Epidermal melanocyte (primary cell): Measurements from ENCODE around the gene HSPA5.
"Not testable (repeated sequence)": the region's sequence is repeated elsewhere in the genome, so short reads cannot be mapped to it uniquely, and the experiment has no call there.

Experiments used
- DNase-seq: peaks from one replicate; pipeline ENCODE4 v3.0.0; 2011; ENCODE audit warnings: low spot score; ENCODE audit not compliant: insufficient read length

HSPA5 gene

GRCh38 chr9:125194466-125194865 lies 46.7 kb downstream of the HSPA5 start:
- DNase-seq: not testable (repeated sequence)

GRCh38 chr9:125190361-125190801 lies 50.8 kb downstream of the HSPA5 start:
- no peak for DNase-seq

- peak; percentile 98 for DNase-seq
Measured at GRCh38 chr9:125189361-125190289, 51.5 kb downstream of the HSPA5 start, which contains the start of gene PPP6C. TSS of gene PPP6C (minus strand) at chr9:125189803. CDS start at chr9:125189718, 85 bp downstream.

GRCh38 chr9:125189011-125189360 lies 52.2 kb downstream of the HSPA5 start:
- no peak for DNase-seq
